ENCODE measurements around the gene SLC9A1. TPM values are rescaled to one million over a fixed set of nuclear protein-coding genes. Genes with fewer than 3 reads are reported as not detected.

SLC9A1 gene
- total RNA-seq, 6 experiments from 2014 or later = 37.1 to 51.0 (median 44.7) TPM

DNA sequence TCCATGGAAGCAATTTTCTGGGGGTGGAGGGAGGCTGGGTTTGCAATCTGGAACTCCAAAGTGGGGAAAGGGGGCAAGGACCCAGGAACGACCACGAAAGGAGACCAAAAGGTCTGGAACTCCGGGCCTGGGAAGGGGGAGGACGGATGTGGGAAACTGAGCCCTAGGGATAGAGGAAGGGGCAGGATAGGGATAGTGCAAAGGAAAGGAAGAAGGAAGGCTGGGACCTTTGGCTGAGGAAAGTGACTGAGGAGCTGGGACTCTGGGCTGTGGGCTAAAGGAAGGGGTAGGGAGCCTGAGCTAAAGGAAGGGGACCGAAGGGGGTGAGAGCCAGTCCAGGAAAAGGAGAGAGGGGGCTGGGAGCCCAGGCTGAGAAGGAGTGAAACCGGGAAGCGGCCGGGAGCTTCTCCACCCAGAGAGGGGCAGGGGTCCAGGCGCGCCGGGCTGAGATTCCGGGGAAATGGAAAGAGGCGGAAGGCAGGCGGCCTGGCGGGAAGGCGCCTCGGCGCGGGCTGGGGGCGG, 395 bp downstream of the SLC9A1 start:
- DNase-seq = no peak
- Mint-ChIP-seq H3K27me3 (ENCODE audit: insufficient read depth) (peaks cover 2% of the 10 kb centered on the region; the same call in 1 of the 2 replicates), H3K27ac (peak overlapping the region; percentile 77), H3K4me1 (ENCODE audit: low read depth) (peaks cover 46% of the 10 kb centered on the region), H3K9me3 (no peaks in the 10 kb centered on the region; the same call in 1 of the 2 replicates), H3K4me3 (peak overlapping the region; percentile 93), H3K36me3 (ENCODE audit: low read depth) (peaks cover 4% of the 10 kb centered on the region; the same call in 1 of the 2 replicates)
- TF ChIP-seq, protein P1, sequence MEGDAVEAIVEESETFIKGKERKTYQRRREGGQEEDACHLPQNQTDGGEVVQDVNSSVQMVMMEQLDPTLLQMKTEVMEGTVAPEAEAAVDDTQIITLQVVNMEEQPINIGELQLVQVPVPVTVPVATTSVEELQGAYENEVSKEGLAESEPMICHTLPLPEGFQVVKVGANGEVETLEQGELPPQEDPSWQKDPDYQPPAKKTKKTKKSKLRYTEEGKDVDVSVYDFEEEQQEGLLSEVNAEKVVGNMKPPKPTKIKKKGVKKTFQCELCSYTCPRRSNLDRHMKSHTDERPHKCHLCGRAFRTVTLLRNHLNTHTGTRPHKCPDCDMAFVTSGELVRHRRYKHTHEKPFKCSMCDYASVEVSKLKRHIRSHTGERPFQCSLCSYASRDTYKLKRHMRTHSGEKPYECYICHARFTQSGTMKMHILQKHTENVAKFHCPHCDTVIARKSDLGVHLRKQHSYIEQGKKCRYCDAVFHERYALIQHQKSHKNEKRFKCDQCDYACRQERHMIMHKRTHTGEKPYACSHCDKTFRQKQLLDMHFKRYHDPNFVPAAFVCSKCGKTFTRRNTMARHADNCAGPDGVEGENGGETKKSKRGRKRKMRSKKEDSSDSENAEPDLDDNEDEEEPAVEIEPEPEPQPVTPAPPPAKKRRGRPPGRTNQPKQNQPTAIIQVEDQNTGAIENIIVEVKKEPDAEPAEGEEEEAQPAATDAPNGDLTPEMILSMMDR (IDR thresholded peaks at IDR 0.05) = no peak

DNA sequence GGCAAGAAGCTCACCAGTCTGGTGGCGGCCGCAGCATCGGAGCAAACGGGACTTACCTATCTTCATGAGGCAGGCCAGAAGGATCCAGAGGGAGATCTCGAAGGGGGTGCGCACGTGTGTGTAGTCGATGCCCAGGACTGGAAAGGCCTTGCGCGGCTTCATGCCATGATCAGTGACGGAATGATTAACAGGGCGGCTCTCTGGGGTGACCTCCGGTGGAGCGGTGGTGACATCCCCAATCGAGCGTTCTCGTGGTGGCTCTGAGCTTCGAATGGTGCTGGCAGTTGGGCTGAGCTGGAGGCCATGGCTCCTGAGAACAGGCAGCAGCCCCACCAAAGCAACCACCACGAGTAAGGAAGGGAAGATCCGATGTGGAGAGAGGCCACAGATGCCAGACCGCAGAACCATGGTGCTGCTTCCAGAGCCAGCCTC, 982 bp downstream of the SLC9A1 start:
- peaks cover 46% of the 10 kb centered on the region for H3K4me1 Mint-ChIP-seq (ENCODE audit: low read depth)
- H3K9me3 Mint-ChIP-seq = no peaks in the 10 kb centered on the region; the same call in 1 of the 2 replicates
- H3K27ac Mint-ChIP-seq = peak overlapping the region; percentile 77
- TF ChIP-seq, protein P1 (IDR thresholded peaks at IDR 0.05) = no peak
- H3K4me3 Mint-ChIP-seq = peak overlapping the region; percentile 93
- no peak for DNase-seq
- H3K36me3 Mint-ChIP-seq (ENCODE audit: low read depth) = peaks cover 4% of the 10 kb centered on the region; the same call in 1 of the 2 replicates
- peaks cover 2% of the 10 kb centered on the region; the same call in 1 of the 2 replicates for H3K27me3 Mint-ChIP-seq (ENCODE audit: insufficient read depth)

DNA sequence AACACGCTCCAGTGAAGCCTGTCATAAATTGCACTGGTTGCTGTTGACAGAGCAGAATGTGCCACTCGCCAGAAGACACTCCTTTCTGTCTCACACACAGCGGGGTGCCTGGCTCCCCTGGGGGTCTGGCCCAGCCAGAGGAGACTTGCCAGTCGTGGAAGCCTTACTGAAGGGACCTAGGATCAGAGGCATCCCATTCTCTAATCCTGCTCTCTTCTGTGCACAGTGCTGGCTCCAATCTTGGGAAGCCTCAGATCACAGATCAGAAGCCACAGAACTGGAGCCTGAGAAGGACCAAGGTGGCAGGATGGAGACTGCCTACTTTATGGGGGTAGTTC, 1.4 kb downstream of the SLC9A1 start:
- no peaks in the 10 kb centered on the region; the same call in 1 of the 2 replicates for H3K9me3 Mint-ChIP-seq
- peaks cover 50% of the 10 kb centered on the region for H3K4me1 Mint-ChIP-seq (ENCODE audit: low read depth)
- peak overlapping the region; percentile 93 for H3K4me3 Mint-ChIP-seq
- TF ChIP-seq, protein P1 (IDR thresholded peaks at IDR 0.05) = no peak
- DNase-seq = no peak
- peak overlapping the region; percentile 77 for H3K27ac Mint-ChIP-seq
- H3K36me3 Mint-ChIP-seq (ENCODE audit: low read depth) = peaks cover 4% of the 10 kb centered on the region; the same call in 1 of the 2 replicates
- H3K27me3 Mint-ChIP-seq (ENCODE audit: insufficient read depth) = peaks cover 2% of the 10 kb centered on the region; the same call in 1 of the 2 replicates

DNA sequence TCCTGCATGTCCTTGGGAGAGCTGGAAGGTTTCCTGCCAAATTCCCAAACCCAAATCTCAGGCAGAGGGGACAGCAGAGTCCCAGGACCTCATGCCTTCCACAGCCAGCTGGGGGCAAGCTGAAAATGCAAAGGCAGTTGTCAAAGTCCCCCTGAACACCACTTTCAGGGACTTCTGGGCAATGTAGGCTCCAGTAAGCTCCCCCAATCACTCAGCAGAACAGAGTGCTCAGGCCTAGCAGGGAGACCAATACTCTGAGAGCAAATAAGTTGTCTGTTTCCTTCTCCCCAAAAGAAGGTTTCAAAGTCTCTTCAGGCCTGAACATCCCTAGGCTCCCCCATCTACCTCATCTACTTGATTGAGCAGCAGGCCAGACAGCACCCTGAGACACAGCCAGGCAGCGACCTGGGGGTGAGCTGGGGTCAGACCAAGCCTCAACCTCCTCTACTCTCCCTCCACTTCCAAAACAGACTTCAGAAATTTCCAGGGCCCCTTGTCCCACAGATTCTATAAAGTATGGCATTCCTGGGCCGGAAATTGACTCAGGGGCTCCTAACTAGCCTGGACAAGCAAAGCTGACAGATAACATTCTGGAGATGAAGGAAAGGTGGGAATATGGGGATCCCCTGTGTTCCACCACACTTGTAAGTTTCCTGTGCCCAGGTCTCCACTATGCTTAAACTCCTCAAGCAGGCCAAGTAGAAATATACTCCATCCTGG, 1.9 kb downstream of the SLC9A1 start:
- peaks cover 2% of the 10 kb centered on the region; the same call in 1 of the 2 replicates for H3K27me3 Mint-ChIP-seq (ENCODE audit: insufficient read depth)
- H3K36me3 Mint-ChIP-seq (ENCODE audit: low read depth) = peaks cover 4% of the 10 kb centered on the region; the same call in 1 of the 2 replicates
- H3K4me3 Mint-ChIP-seq = peak overlapping the region; percentile 93
- no peaks in the 10 kb centered on the region; the same call in 1 of the 2 replicates for H3K9me3 Mint-ChIP-seq
- no peak for DNase-seq
- peaks cover 55% of the 10 kb centered on the region for H3K4me1 Mint-ChIP-seq (ENCODE audit: low read depth)
- H3K27ac Mint-ChIP-seq = peak overlapping the region; percentile 77
- TF ChIP-seq, protein P1 (IDR thresholded peaks at IDR 0.05) = no peak

DNA sequence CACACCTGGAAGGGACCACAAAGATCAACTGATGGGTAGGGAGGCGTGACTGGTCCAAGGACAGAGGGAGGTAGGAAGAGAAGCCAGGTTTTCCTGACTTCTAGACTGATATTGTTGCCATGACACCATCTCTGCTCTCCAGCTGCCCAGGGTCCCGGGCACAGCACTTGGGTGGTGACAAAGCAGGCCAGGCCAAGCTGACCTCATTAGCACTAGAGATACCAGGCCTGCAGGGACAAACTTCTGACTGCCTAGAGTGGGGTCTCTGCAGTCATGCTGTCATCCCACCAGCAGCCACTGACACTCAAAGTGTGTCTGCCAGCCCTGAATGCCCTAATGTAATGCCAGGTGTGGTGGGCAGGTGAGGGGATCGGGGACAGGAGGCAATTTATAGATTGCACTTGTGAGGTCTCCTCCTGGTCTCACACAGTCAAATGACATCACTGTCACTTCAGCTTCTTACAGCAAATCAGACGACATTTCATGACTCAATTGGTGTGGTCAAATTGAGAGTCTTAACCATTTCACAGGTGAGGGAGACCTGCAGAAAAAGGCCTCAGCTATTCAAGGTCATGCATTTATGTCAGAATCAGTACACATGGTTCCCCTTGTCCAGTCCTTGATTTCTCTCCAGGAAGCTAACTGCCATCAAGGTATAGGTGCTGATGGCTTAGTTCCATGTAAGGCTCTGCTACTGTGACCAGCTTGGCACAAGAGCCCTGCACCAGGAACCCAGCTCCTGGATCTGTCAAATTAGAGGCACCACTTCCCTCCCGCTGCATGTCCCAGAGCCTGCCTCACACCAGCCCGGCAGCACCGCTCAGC, 2.7 kb downstream of the SLC9A1 start:
- no peak for DNase-seq
- Mint-ChIP-seq H3K4me1 (ENCODE audit: low read depth) (peaks cover 56% of the 10 kb centered on the region), H3K36me3 (ENCODE audit: low read depth) (peaks cover 4% of the 10 kb centered on the region; the same call in 1 of the 2 replicates), H3K4me3 (peak overlapping the region; percentile 93), H3K27ac (peak overlapping the region; percentile 77), H3K9me3 (no peaks in the 10 kb centered on the region; the same call in 1 of the 2 replicates), H3K27me3 (ENCODE audit: insufficient read depth) (peaks cover 2% of the 10 kb centered on the region; the same call in 1 of the 2 replicates)
- TF ChIP-seq, protein P1 (IDR thresholded peaks at IDR 0.05) = no peak

Data from HFFc6 (cell line).